HG03575 (cell line): ENCODE measurements around the gene KRT6C.

Source experiments
- ATAC-seq: cut with Tn5 transposase; IDR thresholded peaks from one replicate; pipeline ENCODE4 v1.9.1; 2021; ENCODE audit not compliant: unreplicated experiment, insufficient number of reproducible peaks, low FRiP score; ENCODE audit errors: extremely low read depth

Gene KRT6C

GRCh38 chr12:52418576-52419110, 55.0 kb downstream of the KRT6C start:
- no peak for ATAC-seq
